Measurements from ENCODE around the gene OGFRL1. TPM values are rescaled to one million over a fixed set of nuclear protein-coding genes. Genes with fewer than 3 reads are reported as not detected.

Gene OGFRL1
- polyA plus RNA-seq, 1 donor from 2014 or later, result 8.3 TPM

DNA sequence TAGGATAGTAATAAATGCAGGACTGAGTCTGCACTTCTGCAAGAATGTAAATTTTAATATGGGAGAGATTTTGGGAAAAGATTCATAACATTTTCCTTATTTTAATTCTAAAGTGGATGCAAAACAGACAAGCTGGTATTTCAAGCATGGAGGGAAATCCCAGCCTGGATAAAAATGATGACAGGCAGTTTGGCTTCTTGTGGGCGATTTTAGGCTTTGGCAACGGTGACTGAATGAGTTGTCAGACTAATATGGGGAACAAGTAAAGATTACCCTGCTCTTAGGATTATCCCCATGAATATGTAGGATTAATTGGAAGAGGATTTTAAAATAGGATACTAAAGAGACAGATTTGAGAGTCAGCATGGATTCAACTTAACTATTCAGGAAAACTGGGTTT is 21.0 kb downstream of the OGFRL1 start:
- H3K4me2 ChIP-seq (ENCODE audit: low read length), result no peak overlapping the region
- no peaks in the 10 kb centered on the region for H3K79me2 ChIP-seq (replicated peaks; ENCODE audit: insufficient read depth, low read length)
- no peaks in the 10 kb centered on the region for H3K9me3 ChIP-seq (ENCODE audit: low read length)
- H3K27me3 ChIP-seq (ENCODE audit: insufficient read depth, low read depth, low read length), result no peaks in the 10 kb centered on the region
- TF ChIP-seq, protein P1, sequence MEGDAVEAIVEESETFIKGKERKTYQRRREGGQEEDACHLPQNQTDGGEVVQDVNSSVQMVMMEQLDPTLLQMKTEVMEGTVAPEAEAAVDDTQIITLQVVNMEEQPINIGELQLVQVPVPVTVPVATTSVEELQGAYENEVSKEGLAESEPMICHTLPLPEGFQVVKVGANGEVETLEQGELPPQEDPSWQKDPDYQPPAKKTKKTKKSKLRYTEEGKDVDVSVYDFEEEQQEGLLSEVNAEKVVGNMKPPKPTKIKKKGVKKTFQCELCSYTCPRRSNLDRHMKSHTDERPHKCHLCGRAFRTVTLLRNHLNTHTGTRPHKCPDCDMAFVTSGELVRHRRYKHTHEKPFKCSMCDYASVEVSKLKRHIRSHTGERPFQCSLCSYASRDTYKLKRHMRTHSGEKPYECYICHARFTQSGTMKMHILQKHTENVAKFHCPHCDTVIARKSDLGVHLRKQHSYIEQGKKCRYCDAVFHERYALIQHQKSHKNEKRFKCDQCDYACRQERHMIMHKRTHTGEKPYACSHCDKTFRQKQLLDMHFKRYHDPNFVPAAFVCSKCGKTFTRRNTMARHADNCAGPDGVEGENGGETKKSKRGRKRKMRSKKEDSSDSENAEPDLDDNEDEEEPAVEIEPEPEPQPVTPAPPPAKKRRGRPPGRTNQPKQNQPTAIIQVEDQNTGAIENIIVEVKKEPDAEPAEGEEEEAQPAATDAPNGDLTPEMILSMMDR (IDR thresholded peaks at IDR 0.05; ENCODE audit: poor library complexity, severe bottlenecking), result no peak
- no peak for TF ChIP-seq REST (IDR thresholded peaks at IDR 0.05; ENCODE audit: borderline replicate concordance)
- no peak for TF ChIP-seq EP300 (conservative IDR thresholded peaks at IDR 0.05; ENCODE audit: poor library complexity, severe bottlenecking)
- TF ChIP-seq TAF1 (IDR thresholded peaks at IDR 0.05; ENCODE audit: low read depth), result no peak
- TF ChIP-seq EZH2 (IDR thresholded peaks at IDR 0.05; ENCODE audit: borderline replicate concordance, insufficient read depth, low read length, poor library complexity, severe bottlenecking), result no peak
- TF ChIP-seq SMC3 (conservative IDR thresholded peaks at IDR 0.05; ENCODE audit: poor library complexity), result no peak
- no peak for TF ChIP-seq POLR2AphosphoS5 (IDR thresholded peaks at IDR 0.05)
- no peak for TF ChIP-seq MXI1 (conservative IDR thresholded peaks at IDR 0.05; ENCODE audit: poor library complexity, severe bottlenecking)
- TF ChIP-seq RAD21 (conservative IDR thresholded peaks at IDR 0.05), result no peak
- H2AFZ ChIP-seq (ENCODE audit: low read depth, low read length), result no peak overlapping the region
- no peaks in the 10 kb centered on the region for H3K36me3 ChIP-seq (ENCODE audit: insufficient read depth, low read length)
- H3K9me2 ChIP-seq (ENCODE audit: insufficient read depth, low read length), result no peaks in the 10 kb centered on the region
- no peaks in the 10 kb centered on the region for H4K20me1 ChIP-seq (ENCODE audit: insufficient read depth)
- H3F3A ChIP-seq (ENCODE audit: insufficient read depth, low read length, poor library complexity, severe bottlenecking), result no peaks in the 10 kb centered on the region
- no peak overlapping the region for H3K4me3 ChIP-seq (ENCODE audit: low read length)
- no peak overlapping the region for H3K9ac ChIP-seq (ENCODE audit: low read length)
- no peak overlapping the region for H3K27ac ChIP-seq (ENCODE audit: low read length)

DNA sequence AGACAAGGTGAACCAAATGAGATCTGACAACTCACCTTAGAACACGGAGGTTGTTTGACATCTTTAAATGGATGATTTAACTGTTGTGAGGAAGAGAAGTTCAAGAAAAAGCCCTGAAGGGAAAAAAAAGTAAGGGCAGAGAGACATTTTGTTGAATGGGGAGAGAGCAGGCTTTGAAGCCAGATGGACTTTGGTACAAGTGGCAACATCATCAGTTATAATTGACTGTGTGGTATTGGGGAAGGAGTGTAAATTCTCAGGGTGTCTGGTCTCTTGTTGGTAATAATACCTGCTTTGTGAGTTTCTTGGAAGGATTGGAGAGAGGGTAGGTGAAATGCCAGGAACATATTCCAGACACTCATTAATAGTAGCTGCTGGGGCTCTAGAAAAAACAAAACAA is 21.6 kb downstream of the OGFRL1 start:
- TF ChIP-seq POLR2AphosphoS5 (IDR thresholded peaks at IDR 0.05), result no peak
- TF ChIP-seq, protein P1 (IDR thresholded peaks at IDR 0.05; ENCODE audit: poor library complexity, severe bottlenecking), result no peak
- TF ChIP-seq SMC3 (conservative IDR thresholded peaks at IDR 0.05; ENCODE audit: poor library complexity), result no peak
- TF ChIP-seq MXI1 (conservative IDR thresholded peaks at IDR 0.05; ENCODE audit: poor library complexity, severe bottlenecking), result no peak
- no peak for TF ChIP-seq TAF1 (IDR thresholded peaks at IDR 0.05; ENCODE audit: low read depth)
- no peak for TF ChIP-seq EZH2 (IDR thresholded peaks at IDR 0.05; ENCODE audit: borderline replicate concordance, insufficient read depth, low read length, poor library complexity, severe bottlenecking)
- TF ChIP-seq EP300 (conservative IDR thresholded peaks at IDR 0.05; ENCODE audit: poor library complexity, severe bottlenecking), result no peak
- TF ChIP-seq RAD21 (conservative IDR thresholded peaks at IDR 0.05), result no peak
- no peak for TF ChIP-seq REST (IDR thresholded peaks at IDR 0.05; ENCODE audit: borderline replicate concordance)
- Histone ChIP-seq H3K9me2 (ENCODE audit: insufficient read depth, low read length) (no peaks in the 10 kb centered on the region), H3K9ac (ENCODE audit: low read length) (no peak overlapping the region), H3K27me3 (ENCODE audit: insufficient read depth, low read depth, low read length) (no peaks in the 10 kb centered on the region), H3K4me2 (ENCODE audit: low read length) (no peak overlapping the region), H4K20me1 (ENCODE audit: insufficient read depth) (no peaks in the 10 kb centered on the region), H3F3A (ENCODE audit: insufficient read depth, low read length, poor library complexity, severe bottlenecking) (no peaks in the 10 kb centered on the region), H2AFZ (ENCODE audit: low read depth, low read length) (no peak overlapping the region), H3K79me2 (replicated peaks; ENCODE audit: insufficient read depth, low read length) (no peaks in the 10 kb centered on the region), H3K27ac (ENCODE audit: low read length) (no peak overlapping the region), H3K9me3 (ENCODE audit: low read length) (no peaks in the 10 kb centered on the region), H3K4me3 (ENCODE audit: low read length) (no peak overlapping the region), H3K36me3 (ENCODE audit: insufficient read depth, low read length) (no peaks in the 10 kb centered on the region)
